K562 (cell line): ENCODE measurements around the gene CHMP2A. TPM values are rescaled to one million over a fixed set of nuclear protein-coding genes. Genes with fewer than 3 reads are reported as not detected.

Experiments used
- DDX20 ChIP-seq: fragments of 450-650 bp; IDR thresholded peaks from 2 replicates; pipeline ENCODE4 v1.6.1; 2016; ENCODE audit warnings: missing genetic modification characterization, low read depth, mild to moderate bottlenecking, missing compliant biosample characterization, moderate library complexity
- FOXA3 ChIP-seq, 2 experiments: fragments of 450-650 bp in 1 of 2; sonication (generic) in 1 of 2; formaldehyde crosslinking; IDR thresholded peaks in 1 of 2; conservative IDR thresholded peaks in 1 of 2; 2 replicates each; pipeline versions ENCODE4 v1.4.0 to v1.8.0; 2020 to 2022; ENCODE audit warnings: mild to moderate bottlenecking in 2 of 2, missing genetic modification reagents in 1 of 2
- GTF2A2 ChIP-seq: IDR thresholded peaks from 2 replicates; pipeline ENCODE4 v1.6.1; 2016; ENCODE audit warnings: mild to moderate bottlenecking, missing genetic modification characterization, missing compliant biosample characterization
- KDM5B ChIP-seq: fragments of 200-600 bp; sonication (generic); IDR thresholded peaks from 2 replicates; pipeline ENCODE4 v1.6.1; 2012; ENCODE audit warnings: low read depth, mild to moderate bottlenecking, moderate library complexity, low read length, control low read depth, inconsistent platforms; ENCODE audit not compliant: insufficient replicate concordance
- MBD2 ChIP-seq: sonication (generic); IDR thresholded peaks from 2 replicates; pipeline ENCODE4 v1.6.1; 2016; ENCODE audit warnings: low read depth, borderline replicate concordance
- NFIC ChIP-seq: fragments of 450-650 bp; IDR thresholded peaks from 2 replicates; pipeline ENCODE4 v1.6.1; 2017; ENCODE audit warnings: mild to moderate bottlenecking, inconsistent platforms
- RERE ChIP-seq: sonication (generic); formaldehyde crosslinking; IDR thresholded peaks from 2 replicates; pipeline ENCODE4 v1.8.0; 2023; ENCODE audit warnings: missing genetic modification reagents, mild to moderate bottlenecking, borderline replicate concordance
- RHOXF2B ChIP-seq: fragments of 250-450 bp; sonication (Bioruptor Pico); conservative IDR thresholded peaks from 2 replicates; pipeline ENCODE4 v1.5.1; 2021
- USF2 ChIP-seq: sonication (generic); formaldehyde crosslinking; IDR thresholded peaks from 2 replicates; pipeline ENCODE4 v1.5.0; 2020; ENCODE audit warnings: missing genetic modification reagents
- ZBTB9 ChIP-seq: fragments of 450-650 bp; formaldehyde crosslinking; IDR thresholded peaks from 2 replicates; pipeline ENCODE4 v1.4.0; 2020; ENCODE audit warnings: mild to moderate bottlenecking, moderate library complexity
- ZFPM2 ChIP-seq: fragments of 250-450 bp; sonication (Bioruptor Pico); IDR thresholded peaks from 2 replicates; pipeline ENCODE4 v1.5.1; 2022; ENCODE audit warnings: mild to moderate bottlenecking
- ZNF224 ChIP-seq: sonication (generic); formaldehyde crosslinking; IDR thresholded peaks from 2 replicates; pipeline ENCODE4 v1.8.0; 2022; ENCODE audit warnings: mild to moderate bottlenecking, missing genetic modification reagents
- ZNF316 ChIP-seq: fragments of 450-650 bp; IDR thresholded peaks from 2 replicates; pipeline ENCODE4 v1.6.1; 2016
- ZNF511 ChIP-seq: sonication (generic); formaldehyde crosslinking; IDR thresholded peaks from 2 replicates; pipeline ENCODE4 v1.8.0; 2022; ENCODE audit warnings: mild to moderate bottlenecking, missing genetic modification reagents
- polyA plus RNA-seq, 8 experiments: library from polyadenylated mRNA; depleted of rRNA in 4 of 8; stranded (reverse) in 5 of 8; unstranded in 3 of 8; fragments of >200 nt; fragmentation: Nextera tagmentation in 2 of 8; fragmentation: Illumina TruSeq in 1 of 8; extraction: Ambion mirVana in 2 of 8; extraction: Trizol in 1 of 8; gene quantifications; 2 replicates each; pipeline versions ENCODE4 v1.2.1 to v1.2.3, GENCODE V29; 2011 to 2014; ENCODE audit warnings: inconsistent platforms in 1 of 8, missing spikeins in 1 of 8
- total RNA-seq, 7 experiments: library from RNA; depleted of rRNA in 6 of 7; stranded (reverse); fragments of >200 nt in 6 of 7; fragmentation: Illumina TruSeq in 2 of 7; extraction: Trizol in 2 of 7; gene quantifications; 2 replicates each; pipeline versions ENCODE4 v1.2.1 to v1.2.3, GENCODE V29; 2011 to 2021; ENCODE audit warnings: low replicate concordance in 1 of 7

Gene CHMP2A
- total and polyA plus RNA-seq, 9 of the 15 experiments (the other 6 are each of a cell fraction or from before 2014, with no cell fraction given) = 57.6 to 159 (median 87.2) TPM

GRCh38 chr19:58559275-58560006, 4.5 kb upstream of the CHMP2A start (continued):
- no peak; the same call in 1 of the 2 replicates for TF ChIP-seq MBD2
- TF ChIP-seq RHOXF2B (CRISPR knock-in tag) = no peak
- TF ChIP-seq GTF2A2 (tag) = no peak
- TF ChIP-seq FOXA3 (CRISPR knock-in tag; conservative IDR thresholded peaks at IDR 0.05 in 1 of 2, IDR thresholded peaks at IDR 0.05 in 1 of 2) = peak in 1 of 2 experiments; percentile 75; a peak in 1 of 4 replicates
- no peak for TF ChIP-seq DDX20 (tag)
- no peak for TF ChIP-seq ZNF316
- peak; percentile 59 for TF ChIP-seq NFIC
- no peak for TF ChIP-seq USF2 (CRISPR knock-in tag)
- peak; percentile 86 for TF ChIP-seq ZNF511 (CRISPR knock-in tag)
- no peak for TF ChIP-seq RERE
- no peak for TF ChIP-seq ZNF224 (CRISPR knock-in tag)
- TF ChIP-seq ZFPM2 (CRISPR knock-in tag) = peak; percentile 44; the same call in 1 of the 2 replicates
- 0 out of 2 replicates have a peak, but pooled peaks have one; percentile 28 for TF ChIP-seq ZBTB9 (CRISPR knock-in tag)
- no peak for TF ChIP-seq KDM5B
